HL-60/S4 treated with retinoic acid at 250 ng/mL for 4 days and 3 days (cell line): ENCODE results near the gene PSRC1.

Source experiments
- in situ Hi-C: fragments of 300-500 bp; cut with MboI; formaldehyde crosslinking; loops from 2 replicates; pipeline ENCODE4 v1.7.0; 2022; ENCODE audit warnings: low sequenced_read_pairs

PSRC1 gene

DNA sequence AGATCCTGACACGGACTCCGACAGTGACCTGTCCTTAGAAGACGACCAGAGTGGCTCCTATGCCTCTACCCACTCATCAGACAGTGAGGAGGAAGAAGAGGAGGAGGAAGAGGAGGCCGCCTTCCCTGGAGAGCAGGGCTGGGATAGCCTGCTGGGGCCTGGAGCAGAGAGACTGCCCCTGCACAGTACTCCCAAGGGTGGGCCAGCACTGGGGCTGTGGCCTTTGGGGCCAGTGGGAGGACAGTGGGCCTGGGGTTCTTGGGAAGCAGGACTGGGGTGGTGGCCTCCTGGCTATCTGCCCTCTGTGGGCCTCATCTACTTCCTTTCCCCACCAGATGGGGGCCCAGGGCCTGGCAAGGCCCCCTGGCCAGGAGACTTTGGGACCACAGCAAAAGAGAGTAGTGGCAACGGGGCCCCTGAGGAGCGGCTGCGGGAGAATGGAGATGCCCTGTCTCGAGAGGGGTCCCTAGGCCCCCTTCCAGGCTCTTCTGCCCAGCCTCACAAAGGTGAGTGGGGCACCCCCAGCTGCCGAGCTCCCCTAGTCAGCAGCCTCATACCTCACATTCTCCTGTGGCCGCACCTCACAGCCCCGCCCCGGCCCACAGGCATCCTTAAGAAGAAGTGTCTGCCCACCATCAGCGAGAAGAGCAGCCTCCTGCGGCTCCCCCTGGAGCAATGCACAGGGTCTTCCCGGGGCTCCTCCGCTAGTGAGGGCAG, 10.0 kb downstream of the PSRC1 start:
- in situ Hi-C loops = no loop called here

DNA sequence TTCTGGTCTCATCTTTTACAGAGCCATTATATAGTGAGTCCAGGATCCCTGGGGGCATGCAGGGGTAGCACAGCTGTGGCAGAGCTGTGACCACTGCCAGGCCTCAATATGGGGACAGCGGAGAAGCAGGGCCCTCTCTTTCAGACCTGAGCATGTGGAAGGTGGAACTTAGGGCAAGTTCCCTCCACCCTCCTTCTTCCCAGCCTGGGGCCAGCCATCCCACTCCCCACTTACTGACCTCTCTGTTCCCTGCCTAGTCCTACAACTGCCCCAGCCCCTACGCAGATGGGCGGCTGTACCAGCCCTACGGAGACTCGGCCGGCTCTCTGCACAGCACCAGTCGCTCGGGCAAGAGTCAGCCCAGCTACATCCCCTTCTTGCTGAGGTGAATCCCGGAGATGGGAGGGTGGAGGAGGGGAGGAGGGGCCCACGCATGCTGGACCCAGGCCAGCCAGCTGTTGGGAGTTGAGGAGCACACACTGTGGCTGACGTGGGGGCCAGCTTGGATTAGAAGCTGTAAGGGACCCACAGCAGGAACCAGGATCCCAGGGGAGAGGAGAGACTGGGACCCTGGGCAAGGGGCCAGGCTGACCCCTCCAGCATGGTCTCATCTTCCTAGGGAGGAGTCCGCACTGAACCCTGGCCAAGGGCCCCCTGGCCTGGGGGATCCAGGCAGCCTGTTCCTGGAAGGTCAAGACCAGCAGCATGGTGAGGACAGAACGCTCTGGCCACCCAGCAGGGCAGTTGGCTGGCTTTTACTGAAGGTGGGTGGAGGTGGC, 10.7 kb downstream of the PSRC1 start:
- in situ Hi-C loops = no loop called here

DNA sequence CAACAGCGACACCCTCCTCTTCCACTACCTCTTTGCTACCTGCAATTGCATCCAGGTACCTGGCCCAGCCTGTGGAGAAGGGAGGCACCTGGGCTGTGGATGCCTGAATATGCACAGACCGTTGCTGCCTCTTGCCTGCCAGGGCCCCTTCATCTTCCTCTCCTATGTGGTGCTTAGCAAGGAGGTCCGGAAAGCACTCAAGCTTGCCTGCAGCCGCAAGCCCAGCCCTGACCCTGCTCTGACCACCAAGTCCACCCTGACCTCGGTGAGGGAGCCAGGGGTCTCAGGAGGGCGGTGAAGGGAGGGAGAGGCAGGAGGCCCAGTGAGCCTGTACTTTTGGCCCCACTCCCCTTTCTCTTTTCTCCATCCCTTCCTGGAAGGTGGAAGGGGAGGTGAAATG, 11.5 kb downstream of the PSRC1 start:
- in situ Hi-C loops = no loop called here

DNA sequence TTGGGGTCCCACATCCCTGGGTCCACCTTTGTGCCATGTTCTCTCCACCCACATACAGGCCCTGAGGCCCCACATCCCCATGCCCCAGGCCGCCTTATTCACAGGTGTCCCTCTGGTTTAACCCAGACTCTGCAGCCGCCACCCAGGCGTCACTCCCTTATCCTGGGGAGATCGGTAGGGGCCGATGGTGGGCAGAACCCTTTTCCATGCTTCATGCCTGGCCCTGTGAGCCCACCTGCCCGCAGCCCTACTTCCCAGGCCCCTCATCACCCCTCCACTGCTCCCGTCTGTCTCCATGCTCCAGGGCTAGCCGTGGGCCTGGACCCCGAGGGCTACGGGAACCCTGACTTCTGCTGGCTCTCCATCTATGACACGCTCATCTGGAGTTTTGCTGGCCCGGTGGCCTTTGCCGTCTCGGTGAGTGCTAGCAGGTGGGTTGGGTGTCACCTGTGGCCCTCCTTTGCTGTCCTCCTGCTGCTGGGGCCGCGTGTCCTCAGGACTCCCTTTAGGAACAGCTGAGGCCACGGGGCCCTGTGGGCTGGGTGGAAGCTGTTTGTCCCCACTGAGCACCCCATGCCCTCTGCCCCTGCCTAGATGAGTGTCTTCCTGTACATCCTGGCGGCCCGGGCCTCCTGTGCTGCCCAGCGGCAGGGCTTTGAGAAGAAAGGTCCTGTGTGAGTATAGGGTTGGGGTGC, 12.2 kb downstream of the PSRC1 start:
- in situ Hi-C loops = no loop called here

DNA sequence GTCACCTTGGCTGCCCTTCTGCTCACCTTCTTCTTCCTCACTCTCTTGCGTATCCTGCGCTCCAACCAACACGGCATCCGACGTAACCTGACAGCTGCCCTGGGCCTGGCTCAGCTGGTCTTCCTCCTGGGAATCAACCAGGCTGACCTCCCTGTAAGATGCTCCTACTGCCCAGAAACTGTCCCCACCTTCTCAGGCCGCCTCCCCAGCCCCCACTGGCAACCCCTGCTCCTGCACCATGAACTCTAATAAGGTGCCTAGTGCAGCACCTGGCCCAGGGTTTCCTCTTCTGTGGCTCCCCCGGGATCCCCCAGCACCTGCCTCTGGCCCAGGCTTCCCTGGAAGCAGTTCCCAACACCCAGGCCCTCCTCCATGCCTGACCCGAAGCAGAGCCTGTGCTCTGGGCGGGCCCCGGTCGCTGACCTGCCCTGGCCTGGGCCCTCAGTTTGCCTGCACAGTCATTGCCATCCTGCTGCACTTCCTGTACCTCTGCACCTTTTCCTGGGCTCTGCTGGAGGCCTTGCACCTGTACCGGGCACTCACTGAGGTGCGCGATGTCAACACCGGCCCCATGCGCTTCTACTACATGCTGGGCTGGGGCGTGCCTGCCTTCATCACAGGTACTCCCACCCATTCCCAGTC, 12.8 kb downstream of the PSRC1 start:
- in situ Hi-C loops = loop anchor here (10.0 kb wide), 1 partner anchor 265 kb away; the partner anchor contains the start of gene GPR61

DNA sequence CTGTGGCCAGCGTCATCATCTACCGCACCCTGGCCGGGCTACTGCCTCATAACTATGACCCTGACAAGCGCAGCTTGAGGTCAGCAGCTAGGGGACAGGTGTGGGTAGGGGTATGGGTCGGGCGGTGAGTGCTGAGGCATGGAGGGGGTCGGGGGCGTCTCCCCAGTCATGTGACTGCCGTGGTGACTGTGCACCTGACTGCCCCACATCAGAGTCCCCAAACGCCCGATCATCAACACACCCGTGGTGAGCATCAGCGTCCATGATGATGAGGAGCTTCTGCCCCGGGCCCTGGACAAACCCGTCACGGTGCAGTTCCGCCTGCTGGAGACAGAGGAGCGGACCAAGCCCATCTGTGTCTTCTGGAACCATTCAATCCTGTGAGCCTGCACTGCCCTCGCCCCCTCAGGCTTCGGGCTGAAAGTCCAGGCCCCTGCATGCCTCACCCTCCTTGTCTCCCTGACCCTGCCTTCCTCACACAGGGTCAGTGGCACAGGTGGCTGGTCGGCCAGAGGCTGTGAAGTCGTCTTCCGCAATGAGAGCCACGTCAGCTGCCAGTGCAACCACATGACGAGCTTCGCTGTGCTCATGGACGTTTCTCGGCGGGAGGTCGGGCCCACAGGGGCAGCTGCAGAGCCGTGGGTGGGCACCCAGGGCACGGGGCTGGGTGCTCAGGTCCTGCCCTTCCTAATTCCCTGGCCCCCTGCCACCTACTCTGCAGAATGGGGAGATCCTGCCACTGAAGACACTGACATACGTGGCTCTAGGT, 13.5 kb downstream of the PSRC1 start:
- in situ Hi-C loops = loop anchor here (10.0 kb wide), 1 partner anchor 265 kb away; the partner anchor contains the start of gene GPR61

DNA sequence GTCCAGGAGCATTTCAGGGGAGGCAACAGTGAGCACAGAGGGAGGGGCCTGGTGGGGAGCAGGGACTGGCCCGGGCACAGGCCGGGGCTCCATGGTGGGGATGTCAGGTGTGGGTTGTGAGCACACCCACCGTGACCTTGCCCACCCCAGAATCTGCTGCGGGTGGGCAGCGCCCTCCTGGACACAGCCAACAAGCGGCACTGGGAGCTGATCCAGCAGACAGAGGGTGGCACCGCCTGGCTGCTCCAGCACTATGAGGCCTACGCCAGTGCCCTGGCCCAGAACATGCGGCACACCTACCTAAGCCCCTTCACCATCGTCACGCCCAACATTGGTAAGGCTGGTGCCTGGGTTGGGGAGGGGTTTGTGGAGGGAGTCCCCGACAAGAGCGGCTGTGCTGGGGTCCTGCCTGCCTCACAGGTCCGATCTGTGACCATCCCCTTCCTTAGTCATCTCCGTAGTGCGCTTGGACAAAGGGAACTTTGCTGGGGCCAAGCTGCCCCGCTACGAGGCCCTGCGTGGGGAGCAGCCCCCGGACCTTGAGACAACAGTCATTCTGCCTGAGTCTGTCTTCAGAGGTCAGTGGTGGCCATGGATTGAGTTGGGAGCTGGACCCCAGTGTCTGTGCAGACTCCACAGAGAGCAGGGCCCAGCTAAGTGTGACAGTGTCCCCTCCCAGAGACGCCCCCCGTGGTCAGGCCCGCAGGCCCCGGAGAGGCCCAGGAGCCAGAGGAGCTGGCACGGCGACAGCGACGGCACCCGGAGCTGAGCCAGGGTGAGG, 14.3 kb downstream of the PSRC1 start:
- in situ Hi-C loops = loop anchor here (10.0 kb wide), 1 partner anchor 266 kb away; the partner anchor contains the start of gene GPR61

DNA sequence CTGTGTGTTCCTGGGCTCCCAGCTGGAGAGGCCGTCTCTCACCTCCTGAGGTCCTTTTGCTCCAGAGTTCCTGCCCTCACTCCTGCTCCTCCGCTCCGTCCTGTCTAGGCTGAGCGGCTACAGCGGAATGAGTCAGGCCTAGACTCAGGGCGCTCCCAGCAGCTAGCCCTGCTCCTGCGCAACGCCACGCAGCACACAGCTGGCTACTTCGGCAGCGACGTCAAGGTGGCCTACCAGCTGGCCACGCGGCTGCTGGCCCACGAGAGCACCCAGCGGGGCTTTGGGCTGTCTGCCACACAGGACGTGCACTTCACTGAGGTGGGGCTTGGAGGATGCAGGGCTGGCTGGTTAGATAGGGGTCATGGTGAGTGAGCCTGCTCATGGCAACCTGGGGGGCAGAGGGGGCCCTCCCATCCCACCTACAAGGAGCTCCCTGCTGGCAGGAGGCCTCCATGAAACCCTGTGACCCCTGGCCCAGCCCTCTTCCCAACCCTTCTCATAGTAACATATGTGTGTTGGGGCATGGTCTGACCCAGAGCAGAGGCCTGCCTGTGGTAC, 15.1 kb downstream of the PSRC1 start:
- in situ Hi-C loops = loop anchor here (10.0 kb wide), 1 partner anchor 267 kb away; the partner anchor contains the start of gene GPR61

DNA sequence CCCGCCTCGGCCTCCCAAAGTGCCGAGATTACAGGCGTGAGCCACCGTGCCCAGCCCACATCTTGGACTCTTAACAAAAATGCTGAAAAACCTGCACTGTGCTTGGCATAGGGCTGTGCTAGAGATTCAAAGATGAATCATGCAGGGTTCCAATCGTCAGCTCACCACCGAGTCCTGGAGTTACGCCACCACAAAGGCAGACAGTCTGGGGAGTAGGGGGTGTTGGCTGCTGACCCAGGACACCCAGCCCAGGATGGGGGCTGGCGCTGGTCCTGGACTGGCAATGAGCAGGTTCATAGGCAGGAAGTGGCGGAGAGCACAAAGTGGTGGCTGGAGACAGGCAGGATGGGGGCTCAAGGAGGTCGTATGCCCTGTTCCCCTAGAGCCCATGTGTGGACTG, 16.0 kb downstream of the PSRC1 start:
- in situ Hi-C loops = loop anchor here (10.0 kb wide), 1 partner anchor 268 kb away; the partner anchor contains the start of gene GPR61

DNA sequence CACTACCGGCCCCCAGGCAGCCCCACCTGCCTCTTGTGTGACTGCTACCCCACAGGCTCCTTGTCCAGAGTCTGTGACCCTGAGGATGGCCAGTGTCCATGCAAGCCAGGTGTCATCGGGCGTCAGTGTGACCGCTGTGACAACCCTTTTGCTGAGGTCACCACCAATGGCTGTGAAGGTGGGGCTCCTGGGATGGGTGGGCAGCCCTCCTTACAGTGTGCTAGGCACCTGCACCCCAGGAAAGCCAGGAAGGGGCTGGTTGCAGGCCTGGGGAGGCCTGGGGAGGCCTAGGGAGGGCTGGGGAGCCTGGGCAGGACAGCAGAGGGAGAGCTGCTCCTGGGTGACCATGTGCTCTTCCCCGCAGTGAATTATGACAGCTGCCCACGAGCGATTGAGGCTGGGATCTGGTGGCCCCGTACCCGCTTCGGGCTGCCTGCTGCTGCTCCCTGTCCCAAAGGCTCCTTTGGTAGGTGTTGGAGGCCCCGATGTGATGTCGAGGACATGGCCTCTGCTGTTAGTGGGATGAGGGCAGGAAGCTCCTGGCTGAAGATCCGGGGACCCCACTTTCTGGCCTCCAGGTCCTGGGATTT, 17.1 kb downstream of the PSRC1 start:
- in situ Hi-C loops = loop anchor here (10.0 kb wide), 1 partner anchor 269 kb away; the partner anchor contains the start of gene GPR61

DNA sequence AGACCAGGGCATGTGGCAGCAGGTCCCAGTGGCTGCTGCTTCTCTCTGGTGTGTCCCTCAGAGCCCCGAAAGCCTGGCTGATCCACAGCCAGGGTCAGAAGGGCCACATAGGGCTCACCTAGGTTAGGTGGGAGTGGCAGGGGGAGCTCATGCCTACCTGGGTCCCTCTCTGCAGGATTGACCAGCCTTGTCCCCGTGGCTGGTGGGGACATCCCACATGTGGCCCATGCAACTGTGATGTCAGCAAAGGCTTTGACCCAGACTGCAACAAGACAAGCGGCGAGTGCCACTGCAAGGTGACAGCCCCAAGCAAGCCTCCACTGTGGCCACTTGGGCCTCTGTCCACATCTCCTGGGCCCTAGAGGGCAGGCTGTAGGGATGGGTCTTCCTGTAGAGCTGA, 17.9 kb downstream of the PSRC1 start:
- in situ Hi-C loops = loop anchor here (10.0 kb wide), 1 partner anchor 270 kb away; the partner anchor contains the start of gene GPR61

DNA sequence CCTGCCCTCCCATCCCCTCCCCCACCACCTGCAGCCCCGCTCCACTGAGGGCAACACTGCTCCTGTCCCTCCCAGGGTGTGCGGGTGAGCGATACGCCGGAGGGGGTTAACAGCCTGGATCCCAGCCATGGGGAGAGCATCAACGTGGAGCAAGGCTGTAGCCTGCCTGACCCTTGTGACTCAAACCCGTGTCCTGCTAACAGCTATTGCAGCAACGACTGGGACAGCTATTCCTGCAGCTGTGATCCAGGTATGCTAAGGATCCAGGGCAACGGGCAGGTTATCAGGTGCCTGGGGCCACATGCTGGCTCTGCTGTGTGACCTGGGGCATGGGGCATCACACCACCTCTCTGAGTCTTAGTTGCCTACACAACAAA, 18.6 kb downstream of the PSRC1 start:
- in situ Hi-C loops = loop anchor here (10.0 kb wide), 1 partner anchor 270 kb away; the partner anchor contains the start of gene GPR61

DNA sequence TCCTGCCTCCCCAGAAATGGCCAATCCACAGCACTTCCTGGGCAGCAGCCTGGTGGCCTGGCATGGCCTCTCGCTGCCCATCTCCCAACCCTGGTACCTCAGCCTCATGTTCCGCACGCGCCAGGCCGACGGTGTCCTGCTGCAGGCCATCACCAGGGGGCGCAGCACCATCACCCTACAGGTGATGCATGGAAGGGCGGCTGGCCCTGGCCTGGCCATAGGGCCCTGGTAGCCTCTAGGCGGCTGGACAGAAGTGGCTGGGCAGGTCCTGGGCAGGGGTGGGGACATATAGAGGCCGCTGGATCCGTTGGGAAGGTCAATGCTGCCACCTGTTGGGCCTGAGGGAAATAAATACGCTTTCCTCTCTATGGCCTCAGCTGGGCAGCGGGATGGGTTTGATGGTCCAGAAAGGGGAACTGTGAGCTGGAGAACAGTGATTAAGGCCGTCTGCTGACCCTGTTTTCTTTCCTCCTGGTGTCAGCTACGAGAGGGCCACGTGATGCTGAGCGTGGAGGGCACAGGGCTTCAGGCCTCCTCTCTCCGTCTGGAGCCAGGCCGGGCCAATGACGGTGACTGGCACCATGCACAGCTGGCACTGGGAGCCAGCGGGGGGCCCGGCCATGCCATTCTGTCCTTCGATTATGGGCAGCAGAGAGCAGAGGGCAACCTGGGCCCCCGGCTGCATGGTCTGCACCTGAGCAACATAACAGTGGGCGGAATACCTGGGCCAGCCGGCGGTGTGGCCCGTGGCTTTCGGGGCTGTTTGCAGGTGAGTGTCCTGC, 19.2 kb downstream of the PSRC1 start:
- in situ Hi-C loops = loop anchor here (10.0 kb wide), 1 partner anchor 271 kb away; the partner anchor contains the start of gene GPR61

DNA sequence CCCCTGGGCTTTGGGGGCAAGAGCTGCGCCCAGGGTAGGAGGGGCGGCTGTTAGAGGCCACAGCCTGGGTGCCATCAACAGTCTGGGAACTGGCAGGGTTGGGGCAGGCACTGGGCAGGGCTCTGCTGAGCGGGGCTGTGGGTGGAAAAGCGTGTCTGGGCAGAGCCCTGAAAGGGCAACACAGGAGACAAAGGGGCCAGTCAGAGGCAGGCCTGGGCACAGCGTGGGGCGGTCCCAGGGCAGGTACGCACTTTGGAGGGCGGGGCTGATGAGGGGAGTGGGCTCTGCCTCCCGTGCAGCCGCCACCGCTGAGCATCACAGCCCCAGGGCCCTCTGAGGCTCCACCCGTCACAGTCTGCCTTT, 19.7 kb downstream of the PSRC1 start:
- in situ Hi-C loops = loop anchor here (10.0 kb wide), 1 partner anchor 272 kb away; the partner anchor contains the start of gene GPR61

DNA sequence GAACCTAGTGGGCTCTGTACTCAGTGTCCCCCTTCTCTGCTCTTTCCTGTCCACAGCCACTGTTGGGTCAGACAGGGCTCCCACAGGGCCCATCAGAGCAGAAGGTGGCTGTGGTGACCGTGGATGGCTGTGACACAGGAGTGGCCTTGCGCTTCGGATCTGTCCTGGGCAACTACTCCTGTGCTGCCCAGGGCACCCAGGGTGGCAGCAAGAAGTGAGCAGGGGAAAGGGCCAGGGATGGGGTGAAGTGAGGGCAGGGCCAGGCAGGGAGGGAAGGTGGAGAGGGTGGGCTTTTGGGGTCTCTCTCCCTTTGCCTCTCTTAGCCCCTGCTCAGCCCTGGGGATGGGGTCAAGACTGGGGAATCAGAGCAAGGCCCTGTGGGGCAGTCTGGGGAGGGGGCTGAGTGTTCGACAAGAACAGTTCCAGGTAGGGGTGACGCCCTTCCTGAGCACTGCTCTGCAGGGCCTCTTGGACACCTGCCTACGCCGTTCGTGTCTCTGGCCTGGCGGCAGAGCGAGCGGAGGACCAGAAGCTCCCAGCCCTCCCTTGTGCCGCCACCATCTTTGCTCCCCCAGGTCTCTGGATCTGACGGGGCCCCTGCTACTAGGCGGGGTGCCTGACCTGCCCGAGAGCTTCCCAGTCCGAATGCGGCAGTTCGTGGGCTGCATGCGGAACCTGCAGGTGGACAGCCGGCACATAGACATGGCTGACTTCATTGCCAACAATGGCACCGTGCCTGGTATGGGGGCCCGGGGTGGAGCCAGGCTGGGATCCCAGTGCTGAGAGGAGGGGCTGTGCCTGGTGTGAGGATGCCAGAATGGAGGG, 20.5 kb downstream of the PSRC1 start:
- in situ Hi-C loops = loop anchor here (10.0 kb wide), 1 partner anchor 272 kb away; the partner anchor contains the start of gene GPR61

DNA sequence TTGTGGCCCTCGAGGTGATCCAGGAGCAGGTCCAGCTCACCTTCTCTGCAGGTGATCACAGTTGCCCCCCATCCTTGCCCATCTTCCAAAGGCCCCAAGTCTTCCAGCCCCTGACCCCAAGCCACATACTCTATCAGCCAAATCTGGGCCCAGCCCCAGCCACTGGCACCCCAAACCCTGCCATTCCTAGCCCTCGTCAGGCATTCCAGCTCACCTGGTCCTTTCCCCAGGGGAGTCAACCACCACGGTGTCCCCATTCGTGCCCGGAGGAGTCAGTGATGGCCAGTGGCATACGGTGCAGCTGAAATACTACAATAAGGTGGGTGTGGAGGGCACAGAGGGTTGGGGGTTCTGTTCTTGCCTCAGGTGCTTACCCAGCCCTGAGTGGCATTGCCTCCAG, 21.4 kb downstream of the PSRC1 start:
- in situ Hi-C loops = loop anchor here (10.0 kb wide), 1 partner anchor 273 kb away; the partner anchor contains the start of gene GPR61
